Neural cell (in vitro differentiated cells): ENCODE measurements around the gene MLLT1. TPM values are rescaled to one million over a fixed set of nuclear protein-coding genes. Genes with fewer than 3 reads are reported as not detected.

Experiments
- H2AFZ ChIP-seq: fragments of 200-600, 300-800 bp; sonication (generic), shearing (Covaris generic); 2 replicates; pipeline ENCODE4 v1.6.0; 2014; ENCODE audit warnings: low read depth, mild to moderate bottlenecking, antibody characterized with exemption, low read length, moderate library complexity
- H3F3A ChIP-seq: fragments of 200-600 bp; shearing (Covaris generic); 2 replicates; pipeline ENCODE4 v1.6.1; 2016; ENCODE audit warnings: mild to moderate bottlenecking, moderate library complexity, mixed read lengths, antibody characterized with exemption, low read length; ENCODE audit not compliant: insufficient read depth, poor library complexity, severe bottlenecking
- H3K27ac ChIP-seq: fragments of 200-600, 300-800 bp; sonication (generic), shearing (Covaris generic); 2 replicates; pipeline ENCODE4 v1.5.1; 2014; ENCODE audit warnings: mild to moderate bottlenecking, low read length, moderate library complexity
- H3K27me3 ChIP-seq: fragments of 300-800, 200-600 bp; sonication (generic), shearing (Covaris generic); 2 replicates; pipeline ENCODE4 v1.6.0; 2014; ENCODE audit warnings: mild to moderate bottlenecking, low read depth, low read length, moderate library complexity; ENCODE audit not compliant: insufficient read depth
- H3K36me3 ChIP-seq: fragments of 300-800, 200-600 bp; sonication (generic), shearing (Covaris generic); 2 replicates; pipeline ENCODE4 v1.5.1; 2014; ENCODE audit warnings: mild to moderate bottlenecking, antibody characterized with exemption, low read length, moderate library complexity; ENCODE audit not compliant: insufficient read depth
- H3K4me2 ChIP-seq: fragments of 300-800, 200-600 bp; sonication (generic), shearing (Covaris generic); 2 replicates; pipeline ENCODE4 v1.6.0; 2014; ENCODE audit warnings: mild to moderate bottlenecking, low read length
- H3K4me3 ChIP-seq: fragments of 300-800, 200-600 bp; sonication (generic), shearing (Covaris generic); 2 replicates; pipeline ENCODE4 v1.5.1; 2014; ENCODE audit warnings: mild to moderate bottlenecking, low read length, moderate library complexity
- H3K79me2 ChIP-seq: fragments of 200-600 bp; shearing (Covaris generic); replicated peaks from 2 replicates; pipeline ENCODE4 v1.6.0; 2014; ENCODE audit warnings: mild to moderate bottlenecking, low read length, moderate library complexity; ENCODE audit not compliant: insufficient read depth
- H3K9ac ChIP-seq: fragments of 300-800, 200-600 bp; sonication (generic), shearing (Covaris generic); 2 replicates; pipeline ENCODE4 v1.6.1; 2016; ENCODE audit warnings: mild to moderate bottlenecking, low read length, mixed read lengths
- H3K9me2 ChIP-seq: fragments of 200-600 bp; shearing (Covaris generic); 2 replicates; pipeline ENCODE4 v1.6.1; 2016; ENCODE audit warnings: mild to moderate bottlenecking, low read length, mixed read lengths; ENCODE audit not compliant: insufficient read depth
- H3K9me3 ChIP-seq: fragments of 200-600, 300-800 bp; sonication (generic), shearing (Covaris generic); 2 replicates; pipeline ENCODE4 v1.6.1; 2016; ENCODE audit warnings: mild to moderate bottlenecking, mixed run types, low read length, moderate library complexity, mixed read lengths
- H4K20me1 ChIP-seq: fragments of 200-600 bp; shearing (Covaris generic); 2 replicates; pipeline ENCODE4 v1.6.1; 2016; ENCODE audit warnings: mild to moderate bottlenecking, mixed run types; ENCODE audit not compliant: insufficient read depth
- EP300 ChIP-seq: fragments of 450-650 bp; conservative IDR thresholded peaks from 2 replicates; pipeline ENCODE4 v1.6.1; 2014; ENCODE audit warnings: antibody characterized with exemption, mild to moderate bottlenecking, moderate library complexity; ENCODE audit not compliant: poor library complexity, severe bottlenecking
- EZH2 ChIP-seq: fragments of 200-600, 300-800 bp; shearing (Covaris generic), sonication (generic); IDR thresholded peaks from 2 replicates; pipeline ENCODE4 v1.6.1; 2014; ENCODE audit warnings: antibody characterized with exemption, low read length, borderline replicate concordance, mild to moderate bottlenecking; ENCODE audit not compliant: insufficient read depth, poor library complexity, severe bottlenecking
- MXI1 ChIP-seq: fragments of 450-650 bp; conservative IDR thresholded peaks from 2 replicates; pipeline ENCODE4 v1.6.1; 2014; ENCODE audit warnings: antibody characterized with exemption, mild to moderate bottlenecking; ENCODE audit not compliant: poor library complexity, severe bottlenecking
- POLR2AphosphoS5 ChIP-seq: IDR thresholded peaks from 2 replicates; pipeline ENCODE4 v1.6.1; 2012
- RAD21 ChIP-seq: fragments of 450-650 bp; conservative IDR thresholded peaks from 2 replicates; pipeline ENCODE4 v1.6.1; 2014; ENCODE audit warnings: antibody characterized with exemption, mild to moderate bottlenecking, moderate library complexity
- SMC3 ChIP-seq: fragments of 450-650 bp; conservative IDR thresholded peaks from 2 replicates; pipeline ENCODE4 v1.6.1; 2014; ENCODE audit warnings: antibody characterized with exemption, mild to moderate bottlenecking, moderate library complexity; ENCODE audit not compliant: poor library complexity
- TAF1 ChIP-seq: IDR thresholded peaks from 2 replicates; pipeline ENCODE4 v1.6.1; 2012; ENCODE audit warnings: low read depth
- polyA plus RNA-seq: library from polyadenylated mRNA; depleted of rRNA; stranded (reverse); fragments of >200 nt; gene quantifications from 2 replicates; pipeline ENCODE4 v1.2.3, GENCODE V29; 2014
- TF ChIP-seq, protein P1 (sequence below): IDR thresholded peaks from 2 replicates; pipeline ENCODE4 v1.6.1; 2012; ENCODE audit warnings: borderline replicate concordance
- TF ChIP-seq, protein P2 (sequence below): fragments of 450-650 bp; IDR thresholded peaks from 2 replicates; pipeline ENCODE4 v1.5.1; 2014; ENCODE audit warnings: antibody characterized with exemption, mild to moderate bottlenecking, moderate library complexity; ENCODE audit not compliant: poor library complexity, severe bottlenecking

Gene MLLT1
- polyA plus RNA-seq, 1 donor from 2014 or later: 34.0 TPM

DNA sequence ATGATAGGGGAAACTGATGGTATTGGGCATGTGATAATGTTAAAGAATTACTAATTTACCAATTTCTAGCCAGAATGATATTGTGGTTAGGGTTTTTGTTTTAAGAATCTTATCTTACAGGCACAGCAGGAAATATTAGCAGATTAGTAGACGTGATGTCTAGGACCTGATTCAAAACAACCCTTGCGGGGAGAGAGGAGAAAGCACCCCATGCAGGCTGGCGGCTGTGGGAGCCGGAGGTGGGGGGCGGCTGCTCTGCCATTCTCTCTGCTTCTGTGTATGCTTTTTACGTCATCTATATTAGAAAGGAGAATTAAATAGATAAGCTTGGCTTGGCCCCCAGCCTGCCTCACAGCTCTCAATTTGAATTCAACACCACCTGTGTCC is 41.5 kb downstream of the MLLT1 start:
- Histone ChIP-seq H3K27ac (no peak overlapping the region), H3K9me2 (no peaks in the 10 kb centered on the region), H4K20me1 (no peaks in the 10 kb centered on the region)

GRCh38 chr19:6236310-6237291 is 43.2 kb downstream of the MLLT1 start:
- TF ChIP-seq MXI1 (no peak), RAD21 (no peak), EZH2 (no peak), EP300 (no peak), POLR2AphosphoS5 (no peak), TAF1 (no peak)
- TF ChIP-seq, protein P1, sequence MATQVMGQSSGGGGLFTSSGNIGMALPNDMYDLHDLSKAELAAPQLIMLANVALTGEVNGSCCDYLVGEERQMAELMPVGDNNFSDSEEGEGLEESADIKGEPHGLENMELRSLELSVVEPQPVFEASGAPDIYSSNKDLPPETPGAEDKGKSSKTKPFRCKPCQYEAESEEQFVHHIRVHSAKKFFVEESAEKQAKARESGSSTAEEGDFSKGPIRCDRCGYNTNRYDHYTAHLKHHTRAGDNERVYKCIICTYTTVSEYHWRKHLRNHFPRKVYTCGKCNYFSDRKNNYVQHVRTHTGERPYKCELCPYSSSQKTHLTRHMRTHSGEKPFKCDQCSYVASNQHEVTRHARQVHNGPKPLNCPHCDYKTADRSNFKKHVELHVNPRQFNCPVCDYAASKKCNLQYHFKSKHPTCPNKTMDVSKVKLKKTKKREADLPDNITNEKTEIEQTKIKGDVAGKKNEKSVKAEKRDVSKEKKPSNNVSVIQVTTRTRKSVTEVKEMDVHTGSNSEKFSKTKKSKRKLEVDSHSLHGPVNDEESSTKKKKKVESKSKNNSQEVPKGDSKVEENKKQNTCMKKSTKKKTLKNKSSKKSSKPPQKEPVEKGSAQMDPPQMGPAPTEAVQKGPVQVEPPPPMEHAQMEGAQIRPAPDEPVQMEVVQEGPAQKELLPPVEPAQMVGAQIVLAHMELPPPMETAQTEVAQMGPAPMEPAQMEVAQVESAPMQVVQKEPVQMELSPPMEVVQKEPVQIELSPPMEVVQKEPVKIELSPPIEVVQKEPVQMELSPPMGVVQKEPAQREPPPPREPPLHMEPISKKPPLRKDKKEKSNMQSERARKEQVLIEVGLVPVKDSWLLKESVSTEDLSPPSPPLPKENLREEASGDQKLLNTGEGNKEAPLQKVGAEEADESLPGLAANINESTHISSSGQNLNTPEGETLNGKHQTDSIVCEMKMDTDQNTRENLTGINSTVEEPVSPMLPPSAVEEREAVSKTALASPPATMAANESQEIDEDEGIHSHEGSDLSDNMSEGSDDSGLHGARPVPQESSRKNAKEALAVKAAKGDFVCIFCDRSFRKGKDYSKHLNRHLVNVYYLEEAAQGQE: no peak
- TF ChIP-seq, protein P2, sequence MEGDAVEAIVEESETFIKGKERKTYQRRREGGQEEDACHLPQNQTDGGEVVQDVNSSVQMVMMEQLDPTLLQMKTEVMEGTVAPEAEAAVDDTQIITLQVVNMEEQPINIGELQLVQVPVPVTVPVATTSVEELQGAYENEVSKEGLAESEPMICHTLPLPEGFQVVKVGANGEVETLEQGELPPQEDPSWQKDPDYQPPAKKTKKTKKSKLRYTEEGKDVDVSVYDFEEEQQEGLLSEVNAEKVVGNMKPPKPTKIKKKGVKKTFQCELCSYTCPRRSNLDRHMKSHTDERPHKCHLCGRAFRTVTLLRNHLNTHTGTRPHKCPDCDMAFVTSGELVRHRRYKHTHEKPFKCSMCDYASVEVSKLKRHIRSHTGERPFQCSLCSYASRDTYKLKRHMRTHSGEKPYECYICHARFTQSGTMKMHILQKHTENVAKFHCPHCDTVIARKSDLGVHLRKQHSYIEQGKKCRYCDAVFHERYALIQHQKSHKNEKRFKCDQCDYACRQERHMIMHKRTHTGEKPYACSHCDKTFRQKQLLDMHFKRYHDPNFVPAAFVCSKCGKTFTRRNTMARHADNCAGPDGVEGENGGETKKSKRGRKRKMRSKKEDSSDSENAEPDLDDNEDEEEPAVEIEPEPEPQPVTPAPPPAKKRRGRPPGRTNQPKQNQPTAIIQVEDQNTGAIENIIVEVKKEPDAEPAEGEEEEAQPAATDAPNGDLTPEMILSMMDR: no peak

More for the DNA sequence above, 41.5 kb downstream of the MLLT1 start:
- TF ChIP-seq, protein P2: no peak
- TF ChIP-seq RAD21: no peak
- TF ChIP-seq EP300: no peak
- TF ChIP-seq POLR2AphosphoS5: no peak
- no peak for TF ChIP-seq SMC3
- TF ChIP-seq, protein P1: no peak
- TF ChIP-seq TAF1: no peak
- no peak for TF ChIP-seq EZH2
- no peak for TF ChIP-seq MXI1
- peaks cover 22% of the 10 kb centered on the region for H3K79me2 ChIP-seq
- H3K27me3 ChIP-seq: no peaks in the 10 kb centered on the region
- H3K4me2 ChIP-seq: no peak overlapping the region
- no peaks in the 10 kb centered on the region for H3K36me3 ChIP-seq
- no peak overlapping the region for H2AFZ ChIP-seq
- H3F3A ChIP-seq: no peaks in the 10 kb centered on the region
- H3K4me3 ChIP-seq: no peak overlapping the region
- no peaks in the 10 kb centered on the region for H3K9me3 ChIP-seq
- no peak overlapping the region for H3K9ac ChIP-seq

More at GRCh38 chr19:6236310-6237291, 43.2 kb downstream of the MLLT1 start:
- H4K20me1 ChIP-seq: no peaks in the 10 kb centered on the region
- H3K9me2 ChIP-seq: no peaks in the 10 kb centered on the region
- peaks cover 21% of the 10 kb centered on the region for H3K79me2 ChIP-seq
- no peaks in the 10 kb centered on the region for H3K27me3 ChIP-seq
- no peak overlapping the region for H3K4me3 ChIP-seq
- H3K4me2 ChIP-seq: no peak overlapping the region
- no peak overlapping the region for H3K27ac ChIP-seq
- H2AFZ ChIP-seq: no peak overlapping the region
- H3F3A ChIP-seq: no peaks in the 10 kb centered on the region
- no peak overlapping the region for H3K9ac ChIP-seq
- H3K36me3 ChIP-seq: no peaks in the 10 kb centered on the region
- no peaks in the 10 kb centered on the region for H3K9me3 ChIP-seq
